ENCODE data around the gene TNFAIP8L1.
"Not testable (repeated sequence)": the region's sequence is repeated elsewhere in the genome, so short reads cannot be mapped to it uniquely, and the experiment has no call there.

The TNFAIP8L1 gene

DNA sequence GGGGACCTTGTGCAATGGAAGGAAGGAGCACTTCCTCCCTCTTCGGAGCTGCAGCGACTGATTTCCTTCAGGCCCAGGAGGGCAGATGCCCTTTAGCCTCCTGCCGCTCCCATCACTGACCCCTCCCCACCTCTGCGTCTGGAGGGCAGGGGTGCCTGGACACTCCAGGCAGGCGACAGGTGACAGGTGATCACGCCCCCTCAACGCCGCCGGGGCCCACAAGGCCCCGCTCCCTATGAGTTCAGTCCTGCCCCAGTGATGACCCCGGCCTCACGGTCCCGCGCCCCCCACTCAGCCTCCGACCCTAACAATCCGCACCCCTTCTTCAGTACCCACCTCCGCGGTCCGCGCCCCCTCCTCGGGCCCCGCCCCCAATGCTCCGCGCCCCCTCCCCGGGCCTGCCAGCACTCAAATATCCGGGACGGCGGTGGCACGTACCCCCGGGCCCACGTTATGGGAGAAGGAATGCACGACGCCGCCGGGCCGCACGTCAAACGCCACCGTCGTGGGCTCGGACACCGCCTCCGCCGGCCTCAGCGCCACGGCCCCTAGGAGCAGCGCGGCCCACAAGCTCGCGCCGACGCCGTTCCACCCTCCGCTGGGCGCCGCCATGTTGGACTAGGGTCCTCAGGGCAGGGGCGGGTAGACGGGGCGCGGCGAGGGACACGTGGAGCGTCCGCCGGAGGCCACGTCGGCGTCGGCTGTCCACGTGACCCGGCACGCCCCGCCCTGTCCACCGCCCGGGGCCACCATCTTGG, 30.6 kb downstream of the TNFAIP8L1 start, which contains the start of gene MYDGF:
MYDGF (minus strand) TSS at position 620 of the 758 bp plus-strand sequence; CDS start at position 612, 8 bp downstream.
- no peaks in the 10 kb centered on the region for H3K9me3 Mint-ChIP-seq
- peak within 1 kb of the TSS; percentile 91 for H3K27ac Mint-ChIP-seq
- peak; percentile 97 to 99 for ATAC-seq (replicated peaks)

DNA sequence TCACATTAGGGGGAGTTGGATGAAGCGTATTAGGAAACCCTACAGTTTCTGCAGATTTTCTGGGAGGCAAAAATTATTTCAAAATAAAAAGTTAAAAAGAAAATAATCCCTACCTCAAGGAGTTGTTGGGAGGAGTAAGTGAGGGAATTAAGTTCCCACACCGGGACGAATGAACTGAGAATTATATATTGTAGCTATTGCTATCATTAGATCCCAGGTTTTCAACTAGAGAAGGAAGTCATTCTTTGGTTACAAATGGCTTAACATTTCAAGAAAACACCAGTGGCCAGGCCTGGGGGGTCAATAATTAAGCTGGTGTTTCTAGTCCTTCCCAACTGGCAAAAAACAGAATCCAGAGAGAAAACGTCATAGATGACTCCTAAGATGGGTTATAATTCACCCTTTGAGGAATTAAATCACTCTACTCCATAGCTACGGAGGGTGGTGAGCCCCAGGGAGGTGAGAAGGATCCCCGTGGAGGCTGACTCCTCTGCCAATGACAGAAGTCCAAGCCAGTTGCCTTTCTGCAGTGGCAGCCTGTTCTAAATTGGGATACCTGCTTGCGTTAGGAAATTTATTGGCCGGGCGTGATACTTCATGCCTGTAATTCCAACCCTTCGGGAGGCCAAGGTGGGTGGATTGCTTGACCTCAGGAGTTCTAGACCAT, 32.0 kb downstream of the TNFAIP8L1 start:
- DNase-seq (no peak), ATAC-seq (replicated peaks) (no peak)
- Mint-ChIP-seq H3K4me3 (no peak overlapping the region), H3K9me3 (no peaks in the 10 kb centered on the region), H3K36me3 (peaks cover 7 to 16% of the 10 kb centered on the region in 2 donors), H3K27me3 (no peaks in the 10 kb centered on the region), H3K4me1 (peaks cover 7 to 15% of the 10 kb centered on the region in 2 donors), H3K27ac (no peak overlapping the region)

More for the DNA sequence above, 30.6 kb downstream of the TNFAIP8L1 start, which contains the start of gene MYDGF:
- peak; percentile 87 for DNase-seq
- Mint-ChIP-seq H3K4me3 (peak within 1 kb of the TSS; percentile 90 to 94), H3K27me3 (no peaks in the 10 kb centered on the region), H3K36me3 (peaks cover 6 to 14% of the 10 kb centered on the region in 2 donors), H3K4me1 (peaks cover 7 to 17% of the 10 kb centered on the region in 2 donors)

DNA sequence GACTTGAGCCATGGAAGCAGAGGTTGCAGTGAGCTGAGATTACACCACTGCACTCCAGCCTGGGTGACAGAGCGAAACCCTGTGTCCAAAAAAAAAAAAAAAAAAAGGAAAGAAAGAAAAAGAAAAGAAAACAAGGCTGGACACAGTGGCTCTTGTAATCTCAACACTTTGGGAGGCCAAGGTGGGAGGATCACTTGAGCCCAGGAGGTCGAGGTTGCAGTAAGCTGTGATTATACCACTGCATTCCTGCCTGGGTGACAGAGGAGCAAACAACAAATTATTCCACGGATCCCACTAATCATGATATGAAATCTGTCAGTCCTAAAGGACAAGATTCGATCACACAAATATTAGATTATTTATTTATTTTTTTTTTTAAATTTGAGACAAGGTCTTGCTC, 33.9 kb downstream of the TNFAIP8L1 start:
- ATAC-seq (replicated peaks) (no peak), DNase-seq (no peak)
- H3K9me3 Mint-ChIP-seq = no peaks in the 10 kb centered on the region
- peaks cover 7 to 14% of the 10 kb centered on the region in 2 donors for H3K4me1 Mint-ChIP-seq
- peak overlapping the region; percentile 76 for H3K27ac Mint-ChIP-seq
- no peaks in the 10 kb centered on the region for H3K27me3 Mint-ChIP-seq
- H3K4me3 Mint-ChIP-seq = no peak overlapping the region
- peaks cover 16 to 19% of the 10 kb centered on the region in 2 donors for H3K36me3 Mint-ChIP-seq

DNA sequence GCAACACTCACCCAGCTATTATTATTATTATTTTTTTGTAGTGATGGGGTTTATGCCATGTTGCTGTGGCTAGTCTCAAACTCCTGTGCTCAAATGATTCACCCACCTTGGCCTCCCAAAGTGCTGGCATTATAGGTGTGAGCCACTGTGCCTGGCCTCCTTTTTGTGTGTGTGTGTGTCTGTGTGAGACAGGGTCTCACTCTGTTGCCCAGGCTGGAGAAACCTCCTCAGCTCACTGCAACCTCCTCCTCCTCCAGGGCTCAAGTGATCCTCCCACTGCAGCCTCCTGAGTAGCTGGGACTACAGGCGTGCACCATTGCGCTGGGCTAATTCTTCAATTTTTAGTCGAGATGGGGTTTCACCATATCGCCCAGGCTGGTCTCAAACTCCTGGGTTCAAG, 34.4 kb downstream of the TNFAIP8L1 start:
- Mint-ChIP-seq H3K4me1 (peaks cover 5 to 9% of the 10 kb centered on the region in 2 donors), H3K36me3 (peaks cover 15 to 20% of the 10 kb centered on the region in 2 donors), H3K27me3 (no peaks in the 10 kb centered on the region), H3K9me3 (no peaks in the 10 kb centered on the region), H3K4me3 (no peak overlapping the region), H3K27ac (no peak overlapping the region)
- no peak for DNase-seq
- ATAC-seq (replicated peaks) = no peak

DNA sequence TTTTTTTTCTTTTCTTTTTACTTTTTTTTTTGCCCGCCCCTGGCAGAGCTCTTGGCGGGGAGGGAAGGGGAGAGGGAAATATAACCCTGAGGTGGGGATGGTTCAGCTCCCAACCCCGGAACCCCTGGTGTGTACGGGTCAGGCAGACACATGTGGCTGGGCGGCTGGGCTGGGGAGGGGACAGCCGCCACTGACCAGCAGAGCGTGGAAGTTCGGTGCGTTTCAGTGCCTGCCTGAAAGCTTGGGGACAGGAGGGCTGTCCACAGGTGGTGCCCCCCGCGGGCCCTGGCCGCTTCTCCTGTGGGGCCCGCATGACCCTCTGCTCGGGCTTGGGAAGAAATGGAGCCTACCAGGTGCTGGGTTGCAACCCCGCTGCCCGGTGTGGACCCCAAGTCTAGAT, 36.0 kb downstream of the TNFAIP8L1 start:
- Mint-ChIP-seq H3K4me3 (no peak overlapping the region), H3K9me3 (no peaks in the 10 kb centered on the region), H3K27ac (no peak overlapping the region), H3K36me3 (peaks cover 23 to 28% of the 10 kb centered on the region in 2 donors), H3K27me3 (no peaks in the 10 kb centered on the region), H3K4me1 (no peaks in the 10 kb centered on the region)
- ATAC-seq (replicated peaks) (no peak), DNase-seq (no peak)

DNA sequence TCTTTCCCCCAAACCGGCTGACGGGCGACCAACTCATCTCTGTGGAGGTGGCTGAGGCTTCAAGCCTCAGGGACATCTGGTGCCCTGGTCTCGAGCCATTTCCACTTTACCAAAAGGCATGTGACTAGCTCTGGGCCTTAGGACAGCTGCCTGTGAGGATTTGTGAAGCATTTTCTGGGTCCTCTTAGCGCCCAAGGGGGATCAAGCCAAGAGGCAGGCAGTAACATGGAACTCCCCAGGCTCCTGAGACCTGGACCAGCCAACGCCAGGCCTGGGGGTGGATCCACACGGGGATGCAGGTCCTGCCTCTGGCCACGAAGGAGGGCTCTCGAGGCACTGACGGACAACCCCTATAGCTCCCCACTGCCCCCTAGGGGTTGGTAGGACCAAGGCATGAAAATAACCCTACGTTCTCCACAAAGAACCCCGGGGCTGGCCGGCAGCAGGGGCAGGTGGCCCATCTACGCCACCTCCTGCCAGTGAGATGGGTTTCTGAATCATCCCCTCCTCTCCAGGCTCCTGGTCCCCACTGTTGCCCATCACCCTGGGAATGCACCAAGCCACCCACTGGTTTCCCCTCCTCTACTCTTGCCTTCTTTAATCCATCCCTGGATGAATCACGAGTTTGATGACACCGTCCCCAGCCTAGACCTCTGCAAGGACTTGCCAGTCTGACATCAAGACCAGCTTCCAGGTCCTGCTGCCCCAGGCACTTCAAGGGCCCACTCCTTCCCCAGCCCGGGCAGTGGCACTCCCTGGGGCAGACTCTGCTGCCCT, 37.8 kb downstream of the TNFAIP8L1 start:
- H3K36me3 Mint-ChIP-seq = peaks cover 26 to 32% of the 10 kb centered on the region in 2 donors
- no peaks in the 10 kb centered on the region for H3K4me1 Mint-ChIP-seq
- DNase-seq (no peak), ATAC-seq (replicated peaks) (peak in 1 of 2 donors; percentile 29)
- H3K4me3 Mint-ChIP-seq = no peak overlapping the region
- H3K27me3 Mint-ChIP-seq = no peaks in the 10 kb centered on the region
- no peaks in the 10 kb centered on the region for H3K9me3 Mint-ChIP-seq
- H3K27ac Mint-ChIP-seq = no peak overlapping the region

DNA sequence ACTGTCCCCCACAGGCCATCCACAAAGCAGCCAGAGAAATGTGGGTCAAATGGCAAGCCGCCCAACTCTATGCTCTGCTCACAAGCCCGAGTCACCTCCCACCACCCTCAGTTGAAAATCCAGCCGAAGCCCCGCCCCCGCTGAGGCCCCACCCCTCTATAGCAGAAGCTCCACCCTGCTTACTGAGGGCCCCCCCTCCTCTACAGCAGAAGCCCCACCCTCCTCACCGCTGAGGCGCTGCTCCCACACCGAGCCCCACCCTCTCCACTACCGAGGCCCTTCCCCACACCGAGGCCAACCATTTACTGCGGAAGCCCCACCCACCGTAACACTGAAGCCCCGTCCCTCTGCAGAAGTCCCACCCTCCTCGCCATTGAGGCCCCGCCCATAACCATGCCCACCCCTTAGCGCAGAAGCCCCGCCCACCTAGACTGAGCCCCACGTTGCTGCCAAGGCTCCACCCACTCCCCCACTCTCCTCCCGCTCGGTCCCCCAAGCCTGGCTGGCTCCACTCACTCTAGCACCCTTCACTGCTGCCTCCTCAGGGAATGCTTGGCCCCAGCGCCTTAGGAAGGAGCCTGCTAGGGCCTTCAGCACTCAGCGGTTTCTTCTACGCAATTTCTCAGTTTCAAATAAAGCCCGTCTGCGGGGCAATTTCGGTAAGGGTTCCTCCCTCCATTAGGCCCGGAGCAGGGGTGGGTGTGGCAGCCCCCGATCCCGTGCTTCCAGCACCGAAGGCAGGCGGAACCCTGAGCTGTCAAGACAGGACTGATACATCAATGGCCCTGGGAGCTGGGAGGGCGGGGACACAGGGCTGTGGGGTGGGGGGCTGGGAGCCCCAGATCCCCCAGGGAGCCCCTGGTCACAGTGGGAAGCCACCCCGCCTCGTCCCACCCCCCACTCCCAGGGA, 39.8 kb downstream of the TNFAIP8L1 start:
- ATAC-seq (replicated peaks) = peak; percentile 36 to 57
- H3K36me3 Mint-ChIP-seq = peaks cover 35 to 46% of the 10 kb centered on the region in 2 donors

DNA sequence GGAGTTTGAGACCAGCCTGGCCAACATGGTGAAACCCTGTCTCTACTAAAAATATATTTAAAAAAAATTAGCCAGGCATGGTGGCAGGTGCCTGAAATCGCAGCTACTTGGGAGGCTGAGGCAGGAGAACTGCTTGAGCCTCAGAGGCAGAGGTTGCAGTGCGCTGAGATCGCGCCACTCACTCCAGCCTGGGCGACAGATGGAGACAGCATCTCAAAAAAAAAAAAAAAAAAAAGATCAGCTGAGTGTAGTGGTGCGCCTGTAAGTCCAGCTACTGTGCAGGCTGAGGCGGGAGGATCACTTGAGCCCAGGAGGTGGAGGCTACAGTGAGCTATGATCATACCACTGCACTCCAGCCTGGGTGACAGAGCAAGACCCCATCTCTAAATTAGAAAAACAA, 40.7 kb downstream of the TNFAIP8L1 start:
- H3K4me1 Mint-ChIP-seq; H3K27ac Mint-ChIP-seq; H3K27me3 Mint-ChIP-seq; H3K9me3 Mint-ChIP-seq; H3K4me3 Mint-ChIP-seq; DNase-seq; ATAC-seq (replicated peaks): not testable (repeated sequence)
- peaks cover 38 to 51% of the 10 kb centered on the region in 2 donors for H3K36me3 Mint-ChIP-seq

More for the DNA sequence above, 39.8 kb downstream of the TNFAIP8L1 start:
- DNase-seq = no peak
- Mint-ChIP-seq H3K4me1 (no peaks in the 10 kb centered on the region), H3K9me3 (no peaks in the 10 kb centered on the region), H3K27ac (no peak overlapping the region), H3K4me3 (no peak overlapping the region), H3K27me3 (no peaks in the 10 kb centered on the region)

DNA sequence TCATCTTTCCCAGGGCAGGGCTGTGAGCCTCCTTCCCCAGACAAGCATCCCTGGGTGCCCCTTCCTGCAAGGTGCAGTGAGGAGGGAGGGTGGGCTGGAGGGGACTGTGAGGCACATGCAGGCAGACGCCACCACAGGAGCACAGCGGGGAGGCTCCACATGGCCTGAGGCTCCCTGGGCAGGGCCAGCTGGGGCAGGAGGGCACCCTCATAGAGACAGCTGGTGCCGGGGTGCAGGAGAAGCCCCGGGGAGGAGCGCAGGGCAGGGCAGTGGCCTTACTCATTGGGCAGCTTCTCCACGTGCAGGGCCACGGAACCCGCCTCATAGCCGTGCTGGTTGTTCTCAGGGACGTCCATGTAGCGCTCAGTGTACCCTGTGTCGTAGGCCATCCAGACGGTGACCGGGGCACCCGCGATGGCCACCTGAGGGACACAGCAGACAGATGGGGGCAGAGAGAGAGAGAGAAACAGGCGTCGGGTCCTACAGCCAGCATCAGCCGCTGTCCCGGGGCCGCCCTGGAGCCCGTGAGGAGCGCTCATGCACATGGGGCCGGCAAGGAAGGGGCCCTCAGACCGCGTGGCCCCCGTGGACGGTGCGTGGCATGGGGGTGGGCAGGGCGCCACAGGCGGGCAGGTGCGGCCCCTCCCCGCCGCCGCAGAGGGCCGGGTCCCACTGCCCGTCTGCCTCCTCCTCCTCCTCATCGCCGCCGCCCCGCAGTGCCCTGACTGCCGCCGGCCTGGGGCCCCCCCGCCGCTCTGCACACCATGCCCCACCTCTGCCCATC, 43.3 kb downstream of the TNFAIP8L1 start:
- no peak overlapping the region for H3K4me3 Mint-ChIP-seq
- DNase-seq (no peak), ATAC-seq (replicated peaks) (no peak)
- H3K27me3 Mint-ChIP-seq = no peaks in the 10 kb centered on the region
- H3K4me1 Mint-ChIP-seq = no peaks in the 10 kb centered on the region
- H3K9me3 Mint-ChIP-seq = no peaks in the 10 kb centered on the region
- H3K27ac Mint-ChIP-seq = peak overlapping the region; percentile 31
- H3K36me3 Mint-ChIP-seq = peaks cover 39 to 57% of the 10 kb centered on the region in 2 donors

DNA sequence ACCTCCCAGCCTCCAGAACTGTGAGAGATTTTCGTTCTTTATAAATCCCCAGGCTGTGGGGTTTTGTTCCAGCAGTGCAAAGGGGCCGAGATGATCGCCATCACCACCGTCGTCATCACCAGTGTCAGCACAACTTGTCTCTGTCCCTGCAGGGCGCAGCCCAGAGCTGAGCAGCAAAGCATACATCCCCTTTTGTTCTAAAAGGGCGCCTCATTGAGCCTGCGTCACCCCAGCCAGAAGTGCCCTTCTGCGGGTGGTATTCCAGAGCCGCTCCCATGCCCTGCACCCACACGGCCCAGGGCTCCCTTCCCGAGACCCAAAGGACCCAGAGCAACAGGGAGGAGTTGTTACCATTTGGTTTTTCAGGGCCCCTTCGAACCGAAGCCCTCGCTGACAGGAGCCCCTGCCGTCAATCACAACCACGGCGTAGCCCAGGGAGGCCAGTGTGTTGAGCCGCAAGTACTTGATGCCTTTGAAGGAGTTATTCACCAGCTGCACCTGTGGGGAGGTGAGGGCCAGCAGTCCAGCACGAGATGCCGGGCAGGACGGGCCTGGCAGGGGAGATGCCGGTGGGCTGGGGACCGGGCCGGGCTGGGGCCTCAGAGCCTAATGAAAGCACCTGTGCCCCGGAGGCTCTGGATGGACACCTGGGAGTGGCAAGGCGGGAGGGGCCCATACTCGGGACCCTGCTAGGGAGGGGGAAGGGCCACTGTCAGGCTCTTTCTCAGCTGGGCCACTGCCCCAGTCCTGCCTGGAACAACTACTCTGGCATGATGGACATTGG, 45.2 kb downstream of the TNFAIP8L1 start:
- H3K9me3 Mint-ChIP-seq = no peaks in the 10 kb centered on the region
- no peaks in the 10 kb centered on the region for H3K27me3 Mint-ChIP-seq
- H3K36me3 Mint-ChIP-seq = peaks cover 31 to 40% of the 10 kb centered on the region in 2 donors
- H3K4me1 Mint-ChIP-seq = no peaks in the 10 kb centered on the region
- no peak for DNase-seq
- no peak for ATAC-seq (replicated peaks)
- H3K4me3 Mint-ChIP-seq = no peak overlapping the region
- no peak overlapping the region for H3K27ac Mint-ChIP-seq

DNA sequence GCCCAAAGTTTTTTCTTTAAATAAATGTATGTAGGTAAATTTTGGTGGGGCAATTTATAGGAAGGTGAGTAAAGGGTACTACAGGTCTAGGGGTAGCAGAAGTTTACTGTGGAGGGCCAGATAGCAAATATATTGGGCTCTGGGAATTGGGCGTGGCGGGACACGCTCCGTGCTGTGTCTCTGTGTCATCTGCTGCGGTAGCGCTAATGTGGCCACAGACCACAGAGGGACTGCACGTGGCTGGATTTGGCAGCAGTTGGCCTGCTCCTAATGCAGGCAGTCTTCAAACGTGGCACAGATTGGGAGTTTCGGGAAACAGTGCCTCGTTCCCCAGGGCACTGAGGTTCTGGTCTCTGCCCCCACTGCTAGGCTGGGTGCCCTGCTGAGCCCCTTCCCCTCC, 47.4 kb downstream of the TNFAIP8L1 start:
- H3K36me3 Mint-ChIP-seq = peaks cover 35 to 42% of the 10 kb centered on the region in 2 donors
- no peak for ATAC-seq (replicated peaks)
- H3K27ac Mint-ChIP-seq = no peak overlapping the region

DNA sequence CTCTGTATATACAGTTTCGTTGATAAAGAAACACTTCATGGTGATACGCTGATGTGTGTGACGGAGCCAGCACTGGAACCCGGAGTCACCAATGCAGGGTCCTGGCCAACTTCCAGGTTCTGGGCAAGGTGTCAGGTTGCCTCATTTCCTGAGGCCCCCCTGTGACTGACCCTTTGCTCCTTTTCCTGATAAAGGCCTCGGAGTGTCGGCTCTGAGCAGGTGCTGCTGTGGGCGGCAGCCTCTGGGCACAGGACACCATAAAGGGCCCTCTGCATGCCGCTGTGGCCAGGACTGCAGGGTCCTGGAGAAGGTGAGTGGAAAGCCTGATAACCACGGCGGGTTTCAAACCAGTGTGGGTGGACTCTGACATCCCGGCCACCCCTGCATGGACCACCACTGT, 48.1 kb downstream of the TNFAIP8L1 start:
- Mint-ChIP-seq H3K27ac (no peak overlapping the region), H3K27me3 (no peaks in the 10 kb centered on the region), H3K9me3 (no peaks in the 10 kb centered on the region), H3K4me3 (no peak overlapping the region), H3K4me1 (no peaks in the 10 kb centered on the region), H3K36me3 (peaks cover 36 to 48% of the 10 kb centered on the region in 2 donors)
- ATAC-seq (replicated peaks) (no peak), DNase-seq (no peak)

More for the DNA sequence above, 47.4 kb downstream of the TNFAIP8L1 start:
- Mint-ChIP-seq H3K27me3 (no peaks in the 10 kb centered on the region), H3K4me1 (no peaks in the 10 kb centered on the region), H3K9me3 (no peaks in the 10 kb centered on the region), H3K4me3 (no peak overlapping the region)
- no peak for DNase-seq
